Activated CD4-positive, alpha-beta T cell treated with anti-CD3 and anti-CD28 coated beads, Interleukin-2, Interleukin-4, amounts not matched to agents 100 ng/mL and 50 ng/mL, durations not matched to agents 16 hours and 8 hours (primary cell): ENCODE results near the gene QPCTL.
"Not testable (repeated sequence)": the region's sequence is repeated elsewhere in the genome, so short reads cannot be mapped to it uniquely, and the experiment has no call there.

ENCODE experiments used
- DNase-seq: peaks from one replicate; pipeline ENCODE4 v3.0.0-alpha.2; 2020; ENCODE audit warnings: low spot score

QPCTL gene

DNA sequence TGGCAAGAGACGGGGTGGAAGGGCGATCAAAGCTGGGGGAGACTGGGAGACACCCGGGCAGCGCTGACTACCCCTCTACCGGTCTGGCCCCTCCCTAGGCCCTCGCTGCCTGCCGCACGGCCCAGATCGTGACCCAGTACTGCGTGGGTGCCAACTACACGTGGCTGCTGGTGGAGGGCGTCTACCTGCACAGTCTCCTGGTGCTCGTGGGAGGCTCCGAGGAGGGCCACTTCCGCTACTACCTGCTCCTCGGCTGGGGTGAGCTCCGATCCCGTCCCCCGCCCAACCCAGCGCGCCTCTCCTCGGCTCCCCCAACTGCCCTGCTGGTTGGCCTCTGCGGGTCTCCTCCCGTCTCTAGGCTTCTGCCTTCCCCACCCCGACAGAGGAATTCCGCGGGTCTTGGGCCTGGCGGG is 15.6 kb upstream of the QPCTL start:
- no peak for DNase-seq

DNA sequence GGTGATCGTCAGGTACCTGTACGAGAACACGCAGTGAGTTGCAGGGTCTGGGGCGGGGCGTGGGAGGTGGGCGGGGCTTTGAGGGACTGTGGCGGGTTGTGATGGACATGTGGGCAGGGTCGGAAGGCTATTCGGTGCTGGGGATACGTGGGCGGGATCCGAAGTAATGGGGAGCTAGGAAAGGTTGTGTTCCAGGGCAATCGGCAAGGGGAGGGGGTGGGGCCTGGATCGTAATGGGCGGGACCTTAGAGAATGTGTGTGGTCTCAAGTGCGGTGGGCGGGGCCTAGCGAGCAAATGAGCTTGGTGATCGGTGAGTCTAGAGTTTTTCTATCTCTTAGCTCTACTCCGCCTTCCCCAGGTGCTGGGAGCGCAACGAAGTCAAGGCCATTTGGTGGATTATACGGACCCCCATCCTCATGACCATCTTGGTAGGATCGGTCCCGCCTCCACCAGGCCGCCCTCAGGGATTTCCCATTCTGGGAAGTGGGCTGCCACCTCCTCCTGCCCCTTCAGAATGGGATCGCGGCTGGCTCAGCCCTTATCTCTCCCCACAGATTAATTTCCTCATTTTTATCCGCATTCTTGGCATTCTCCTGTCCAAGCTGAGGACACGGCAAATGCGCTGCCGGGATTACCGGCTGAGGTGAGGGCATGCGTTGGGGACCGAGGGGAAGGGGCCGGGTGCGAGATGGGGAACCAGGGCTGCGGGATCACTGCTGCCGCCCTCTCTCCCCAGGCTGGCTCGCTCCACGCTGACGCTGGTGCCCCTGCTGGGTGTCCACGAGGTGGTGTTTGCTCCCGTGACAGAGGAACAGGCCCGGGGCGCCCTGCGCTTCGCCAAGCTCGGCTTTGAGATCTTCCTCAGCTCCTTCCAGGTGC is 14.9 kb upstream of the QPCTL start:
- peak; percentile 76 for DNase-seq

DNA sequence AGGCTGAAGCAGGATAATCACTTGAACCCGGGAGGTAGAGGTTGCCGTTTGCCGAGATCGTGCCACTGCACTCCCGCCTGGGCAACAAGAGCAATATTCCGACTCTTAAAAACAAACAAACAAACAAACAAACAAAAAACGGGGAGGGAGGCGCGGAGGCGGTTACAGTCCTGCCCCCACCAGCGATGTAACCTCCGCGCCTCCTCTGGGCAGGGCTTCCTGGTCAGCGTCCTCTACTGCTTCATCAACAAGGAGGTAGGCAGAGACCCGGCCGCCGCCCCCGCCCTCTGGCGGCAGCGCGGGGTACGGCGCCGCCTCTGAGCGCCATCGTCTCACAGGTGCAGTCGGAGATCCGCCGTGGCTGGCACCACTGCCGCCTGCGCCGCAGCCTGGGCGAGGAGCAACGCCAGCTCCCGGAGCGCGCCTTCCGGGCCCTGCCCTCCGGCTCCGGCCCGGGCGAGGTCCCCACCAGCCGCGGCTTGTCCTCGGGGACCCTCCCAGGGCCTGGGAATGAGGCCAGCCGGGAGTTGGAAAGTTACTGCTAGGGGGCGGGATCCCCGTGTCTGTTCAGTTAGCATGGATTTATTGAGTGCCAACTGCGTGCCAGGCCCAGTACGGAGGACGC is 11.0 kb upstream of the QPCTL start:
- DNase-seq, result peak; percentile 90

DNA sequence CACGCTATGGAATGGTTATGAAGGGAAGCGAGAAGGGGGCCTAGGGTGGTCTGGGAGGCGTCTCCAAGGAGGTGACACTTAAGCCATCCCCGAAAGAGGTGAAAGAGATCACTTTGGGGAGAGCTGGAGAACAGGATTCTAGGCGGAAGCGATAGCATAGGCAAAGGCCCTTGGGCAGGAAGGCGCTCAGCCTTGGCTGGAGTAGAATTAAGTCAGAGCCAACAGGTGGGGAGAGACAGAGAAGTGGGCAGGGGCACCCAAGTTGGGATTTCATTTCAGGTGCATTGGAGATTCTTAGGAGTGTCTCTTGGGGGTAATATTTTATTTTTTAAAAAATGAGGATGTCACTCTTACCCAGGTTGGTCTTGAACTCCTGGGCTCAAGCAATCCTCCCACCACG is 10.3 kb upstream of the QPCTL start:
- no peak for DNase-seq

DNA sequence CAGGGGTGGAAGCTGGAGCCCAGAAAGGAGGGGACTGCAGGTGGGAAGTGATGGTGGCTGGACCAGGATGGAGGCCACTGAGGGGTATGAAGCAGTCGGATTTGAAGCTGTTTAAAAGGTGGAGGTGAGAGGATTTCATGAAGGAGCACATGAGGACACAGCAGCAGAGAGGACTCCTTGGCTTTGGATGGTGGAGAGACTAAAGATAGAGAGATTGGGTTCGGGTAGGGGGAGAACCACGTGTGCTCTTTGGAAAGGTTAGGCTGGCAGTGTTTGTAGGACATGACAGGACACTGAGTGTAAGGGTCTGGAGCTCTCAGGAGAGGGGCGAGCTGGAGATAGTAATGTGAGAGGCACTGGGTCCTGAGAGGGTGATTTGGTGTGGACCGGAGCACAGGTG is 9.6 kb upstream of the QPCTL start:
- DNase-seq, result no peak

DNA sequence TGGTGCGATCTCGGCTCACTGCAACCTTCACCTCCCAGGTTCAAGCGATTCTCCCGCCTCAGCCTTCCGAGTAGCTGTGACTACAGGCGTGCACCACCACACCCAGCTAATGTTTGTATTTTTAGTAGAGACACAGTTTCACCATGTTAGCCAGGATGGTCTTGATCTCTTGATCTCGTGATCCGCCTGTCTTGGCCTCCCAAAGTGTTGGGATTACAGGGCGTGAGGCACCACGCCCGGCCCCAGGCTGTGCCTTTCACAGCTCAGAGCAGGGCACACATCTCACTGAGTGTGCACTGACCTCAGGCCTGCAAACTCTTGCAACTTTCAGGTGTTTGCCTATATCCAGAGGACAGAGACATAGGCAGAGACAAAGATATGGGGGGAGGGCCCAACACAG is 7.4 kb upstream of the QPCTL start:
- DNase-seq, result not testable (repeated sequence)

DNA sequence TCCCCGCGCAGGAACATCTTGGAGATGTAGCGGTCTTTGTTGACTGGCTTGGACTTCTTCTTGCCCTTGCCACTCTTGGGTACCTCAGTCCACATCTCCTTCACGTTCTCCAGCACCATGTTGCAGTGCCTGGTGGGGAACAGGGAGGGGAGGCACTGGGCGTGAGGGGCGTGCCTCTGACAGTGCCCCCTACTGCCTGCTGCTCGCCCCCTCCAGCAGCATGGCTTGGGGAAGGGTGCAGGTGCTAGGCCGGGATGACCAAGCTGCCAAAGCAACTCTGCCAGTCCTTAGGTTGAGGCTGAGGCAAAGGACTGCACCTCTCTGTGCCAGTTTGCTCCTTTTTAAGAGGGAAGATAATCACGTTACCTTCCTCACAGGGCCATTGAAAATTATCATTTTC is 4.9 kb upstream of the QPCTL start:
- no peak for DNase-seq

DNA sequence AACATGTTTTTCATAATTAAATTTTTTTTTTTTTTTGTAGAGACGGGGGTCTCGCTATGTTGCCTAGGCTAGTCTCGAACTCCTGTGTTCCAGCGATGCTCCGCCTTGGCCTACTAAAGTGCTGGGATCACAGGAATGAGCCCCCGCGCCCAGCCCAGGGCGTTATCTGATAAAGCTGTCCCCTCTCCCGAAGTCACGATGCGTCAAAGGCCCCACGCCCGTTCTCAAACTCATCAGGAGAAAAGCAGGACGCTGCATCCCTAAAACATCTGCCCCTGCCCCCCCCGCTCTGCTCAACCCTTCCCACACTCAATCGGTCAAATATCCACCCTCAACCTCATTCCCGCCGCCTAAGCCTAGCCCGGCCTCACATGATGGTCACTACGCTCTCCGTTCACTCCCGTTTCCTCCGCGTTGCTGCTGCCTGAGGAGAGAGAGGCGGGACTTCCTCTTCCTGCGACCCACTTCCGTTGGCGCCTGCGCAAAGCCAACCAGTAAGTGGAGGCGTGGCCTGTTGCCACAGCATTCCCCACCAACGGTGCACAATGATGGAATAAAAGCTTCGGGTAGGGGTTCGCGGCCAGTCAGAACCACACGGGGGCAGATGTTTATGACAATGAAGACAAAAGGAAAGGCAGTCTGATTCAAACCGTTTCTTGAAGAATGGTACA is 815 bp upstream of the QPCTL start, which contains the start of gene SNRPD2:
TSS of gene SNRPD2 (minus strand) at position 438 of the 671 bp plus-strand sequence. CDS start at position 373, 65 bp downstream.
- DNase-seq, result peak; percentile 95

DNA sequence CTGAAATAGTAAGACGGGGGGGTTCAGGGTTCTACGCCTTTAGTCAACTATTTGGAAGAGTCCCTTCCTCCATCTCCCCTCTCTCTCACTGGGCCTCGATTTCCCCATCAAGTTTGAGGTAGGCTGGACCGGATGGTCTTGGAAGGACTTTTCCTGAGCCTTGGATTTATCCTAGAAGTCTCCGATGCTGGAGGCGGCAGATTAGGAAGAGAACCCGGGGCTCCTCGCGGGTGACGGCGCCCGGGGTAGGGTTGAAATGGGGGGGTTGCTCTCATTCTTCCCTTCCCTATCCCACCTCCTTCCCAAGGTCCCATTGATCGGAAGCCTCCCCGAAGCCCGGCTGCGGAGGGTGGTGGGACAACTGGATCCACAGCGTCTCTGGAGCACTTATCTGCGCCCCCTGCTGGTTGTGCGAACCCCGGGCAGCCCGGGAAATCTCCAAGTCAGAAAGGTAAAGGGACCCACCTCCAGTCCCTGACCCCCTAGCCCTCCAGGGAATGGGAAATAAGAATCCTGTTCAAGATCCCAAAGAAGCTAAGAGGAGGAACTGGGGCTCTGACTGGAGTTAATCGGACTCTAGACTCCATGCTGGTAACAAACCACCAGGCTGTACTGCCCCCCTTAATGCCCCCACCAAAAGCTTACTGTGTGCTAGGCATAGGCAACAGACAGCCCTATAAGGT is 781 bp downstream of the QPCTL start:
- peak; percentile 77 for DNase-seq

DNA sequence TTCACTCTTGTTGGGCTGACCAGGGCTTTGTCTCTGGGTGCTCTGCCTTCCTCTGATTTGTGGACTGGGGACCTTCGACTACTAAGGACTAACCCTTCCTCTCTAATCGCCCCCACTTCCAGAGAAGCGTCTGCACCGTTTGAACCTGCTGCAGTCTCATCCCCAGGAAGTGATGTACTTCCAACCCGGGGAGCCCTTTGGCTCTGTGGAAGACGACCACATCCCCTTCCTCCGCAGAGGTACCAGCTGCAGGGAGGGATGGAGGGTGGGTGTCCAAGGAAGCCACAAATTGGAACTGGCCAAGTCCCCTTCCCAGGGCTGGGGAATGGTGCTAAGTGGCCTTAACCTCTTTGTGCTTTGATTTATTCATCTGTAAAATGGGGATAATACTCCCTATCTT is 9.2 kb downstream of the QPCTL start:
- no peak for DNase-seq

DNA sequence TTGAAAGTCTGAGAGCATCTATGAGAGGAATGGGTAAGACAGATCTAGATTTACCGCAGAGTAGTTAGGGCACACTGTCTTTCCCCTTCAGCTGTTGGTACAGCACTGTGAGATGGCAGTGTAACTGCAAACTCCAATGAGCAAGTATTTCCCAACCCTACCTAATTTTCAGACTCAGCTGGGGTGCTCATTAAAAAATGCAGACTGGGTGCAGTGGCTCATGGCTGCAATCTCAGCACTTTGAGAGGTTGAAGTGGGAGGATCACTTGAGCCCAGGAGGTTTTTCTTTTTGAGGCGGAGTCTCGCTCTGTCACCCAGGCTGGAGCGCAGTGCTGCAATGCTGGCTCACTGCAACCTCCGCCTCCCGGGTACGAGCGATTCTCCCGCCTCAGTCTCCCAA is 12.6 kb downstream of the QPCTL start:
- DNase-seq, result no peak

DNA sequence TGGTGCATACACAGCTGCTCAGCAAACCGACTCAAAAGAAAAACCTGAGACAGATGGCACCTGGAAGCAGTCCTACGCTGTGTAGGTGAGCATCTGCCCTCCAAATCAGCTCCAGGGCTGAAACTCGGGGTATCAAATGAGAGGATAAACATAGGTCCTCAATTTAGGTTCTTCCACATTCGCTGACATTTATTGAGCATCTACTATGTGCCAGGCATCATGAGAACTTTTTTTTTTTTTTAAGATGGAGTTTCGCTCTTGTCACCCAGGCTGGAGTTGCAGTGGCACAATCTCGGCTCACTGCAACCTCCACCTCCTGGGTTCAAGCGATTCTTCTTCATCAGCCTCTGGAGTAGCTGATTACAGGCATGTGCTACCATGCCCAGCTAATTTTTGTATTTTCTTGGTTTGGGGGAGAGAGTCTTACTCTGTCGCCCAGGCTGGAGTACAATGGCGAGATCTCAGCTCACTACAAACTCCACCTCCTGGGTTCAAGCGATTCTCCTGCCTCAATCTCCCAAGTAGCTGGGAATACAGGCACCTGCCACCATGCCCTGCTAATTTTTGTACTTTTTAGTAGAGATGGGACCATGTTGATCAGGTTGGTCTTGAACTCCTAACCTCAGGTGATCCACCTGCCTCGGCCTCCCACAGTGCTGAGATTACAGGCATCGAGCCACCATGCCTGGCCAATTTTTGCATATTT is 13.4 kb downstream of the QPCTL start:
- DNase-seq, result no peak

DNA sequence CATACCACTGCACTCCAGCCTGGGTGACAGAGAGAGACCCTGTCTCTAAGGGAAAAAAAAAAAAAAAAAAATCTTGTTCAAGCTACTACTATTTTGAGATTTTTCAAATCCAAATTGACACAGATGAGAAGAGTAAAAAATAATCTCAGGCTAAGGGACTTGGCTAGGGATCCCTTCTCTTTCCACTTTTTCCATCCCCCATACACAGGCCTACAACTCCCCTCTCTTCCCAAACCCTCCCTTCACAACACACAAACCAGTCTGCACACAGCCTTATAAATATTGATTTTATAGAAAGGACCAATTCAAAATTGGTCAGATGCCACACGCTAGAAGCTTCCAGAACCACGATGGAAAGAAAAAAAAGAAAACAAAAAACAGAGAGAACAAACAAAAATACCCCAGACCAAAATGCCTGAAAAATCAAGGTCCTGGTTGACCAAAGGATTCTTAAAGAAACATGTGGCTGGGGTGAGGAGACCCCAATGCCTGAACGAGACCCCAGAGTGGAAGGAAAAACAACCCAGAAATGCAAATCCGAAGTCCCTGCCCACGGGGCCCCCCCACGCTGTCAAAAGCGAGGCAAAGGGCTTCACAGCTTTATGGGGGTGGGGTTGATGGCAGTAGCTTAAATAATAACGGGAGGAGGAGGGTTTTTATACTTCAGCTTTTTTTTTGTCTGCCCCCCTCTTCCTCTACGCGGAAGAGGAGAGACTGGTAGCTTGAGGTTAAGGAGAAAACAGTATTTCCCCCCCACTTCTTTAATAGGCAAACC is 18.1 kb downstream of the QPCTL start:
- DNase-seq, result no peak

DNA sequence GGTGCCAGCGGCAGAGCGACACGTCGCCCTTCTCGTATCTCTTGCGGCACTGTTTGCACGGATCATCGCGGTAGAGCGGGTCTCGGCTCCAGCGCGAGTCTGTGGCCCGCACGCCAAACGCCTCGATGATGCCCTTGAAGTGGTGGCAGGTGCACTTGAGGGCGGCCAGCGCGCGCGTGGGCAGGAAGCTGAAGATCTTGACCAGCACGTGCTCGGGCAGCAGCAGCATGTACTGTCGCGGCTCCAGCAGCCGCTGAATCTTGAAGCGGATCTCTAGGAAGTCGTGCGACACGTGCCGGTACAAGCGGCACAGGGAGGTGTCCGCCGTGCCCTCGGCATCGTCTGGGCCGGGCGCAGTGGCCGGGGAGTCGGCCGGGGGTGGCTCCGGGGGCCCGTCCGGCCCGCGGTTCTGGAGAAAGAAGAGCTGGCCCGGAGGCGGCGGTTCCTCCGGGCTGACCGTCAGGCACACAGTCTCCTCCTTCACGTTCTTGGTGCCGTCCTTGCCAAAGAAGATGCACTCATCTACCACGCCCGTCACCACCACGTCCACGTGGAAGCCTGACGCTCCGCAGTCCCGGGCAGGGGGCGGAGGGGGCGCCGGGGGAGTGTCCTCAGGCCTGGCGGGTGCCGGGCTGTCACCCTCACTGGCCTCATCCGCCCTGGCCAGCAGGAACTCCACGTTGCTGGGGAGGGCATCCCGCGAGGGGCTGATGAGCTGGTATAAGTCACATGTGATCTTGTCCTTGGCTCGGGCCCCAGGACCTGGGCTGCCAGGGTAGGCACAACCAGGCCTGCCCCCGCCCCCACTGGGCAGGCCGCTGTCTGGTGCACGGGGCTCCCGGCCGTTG is 19.6 kb downstream of the QPCTL start:
- DNase-seq, result no peak

DNA sequence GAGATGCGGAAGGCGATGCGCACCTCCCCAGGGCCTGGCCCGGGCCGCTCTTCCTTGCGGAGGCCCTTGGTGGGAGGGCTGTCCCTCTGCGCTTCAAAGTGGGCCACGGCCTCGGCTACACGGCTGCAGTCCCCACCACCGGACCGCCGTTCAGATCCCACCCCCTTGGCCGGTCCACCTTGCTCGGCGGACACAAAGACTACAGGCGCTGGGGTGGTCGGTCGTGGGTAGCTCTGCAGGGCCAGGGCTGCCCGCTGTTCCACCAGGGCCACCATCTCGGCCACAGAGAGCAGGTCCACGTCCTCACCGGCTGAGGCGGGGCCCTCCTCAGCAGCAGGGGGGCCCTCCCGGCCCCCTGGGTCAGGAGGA is 20.2 kb downstream of the QPCTL start:
- DNase-seq, result no peak

DNA sequence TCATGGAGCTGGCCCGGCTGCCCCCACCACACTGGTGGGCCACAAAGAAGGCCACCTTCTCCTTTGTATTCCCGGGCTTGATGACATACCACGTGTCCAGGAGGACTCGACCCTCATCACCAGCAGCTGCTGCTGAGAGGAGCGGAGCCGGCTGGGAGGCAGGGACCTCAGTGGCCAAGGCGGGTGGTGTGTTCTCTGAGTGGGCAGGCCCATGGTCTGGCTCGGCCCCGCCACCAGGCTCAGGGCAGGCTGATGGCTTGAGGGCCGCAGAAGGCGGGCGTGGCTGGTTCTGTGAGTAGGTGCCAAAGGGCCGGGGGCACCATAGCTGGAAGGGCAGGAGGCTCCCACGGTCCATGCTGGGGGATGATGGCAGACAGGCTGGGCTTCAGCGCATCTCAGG is 20.7 kb downstream of the QPCTL start:
- no peak for DNase-seq

DNA sequence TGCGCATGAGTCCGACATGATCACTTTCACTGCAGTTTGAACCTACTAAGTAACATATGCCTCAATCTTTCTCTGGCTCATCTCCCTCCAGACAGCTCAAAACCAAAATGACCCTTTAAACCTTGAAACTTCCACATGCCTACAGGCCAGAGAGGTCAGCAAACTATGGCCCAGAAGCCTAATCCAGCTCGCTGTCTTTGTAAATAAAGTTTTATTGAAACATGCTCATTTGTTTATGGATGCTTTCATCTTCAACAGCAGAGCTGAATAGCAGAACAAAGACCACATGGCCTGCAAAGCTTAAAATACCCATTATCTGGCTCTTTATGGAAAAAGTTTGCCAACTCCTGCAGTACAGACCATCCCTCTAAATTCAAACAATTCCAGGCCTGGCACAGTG is 22.7 kb downstream of the QPCTL start:
- no peak for DNase-seq

DNA sequence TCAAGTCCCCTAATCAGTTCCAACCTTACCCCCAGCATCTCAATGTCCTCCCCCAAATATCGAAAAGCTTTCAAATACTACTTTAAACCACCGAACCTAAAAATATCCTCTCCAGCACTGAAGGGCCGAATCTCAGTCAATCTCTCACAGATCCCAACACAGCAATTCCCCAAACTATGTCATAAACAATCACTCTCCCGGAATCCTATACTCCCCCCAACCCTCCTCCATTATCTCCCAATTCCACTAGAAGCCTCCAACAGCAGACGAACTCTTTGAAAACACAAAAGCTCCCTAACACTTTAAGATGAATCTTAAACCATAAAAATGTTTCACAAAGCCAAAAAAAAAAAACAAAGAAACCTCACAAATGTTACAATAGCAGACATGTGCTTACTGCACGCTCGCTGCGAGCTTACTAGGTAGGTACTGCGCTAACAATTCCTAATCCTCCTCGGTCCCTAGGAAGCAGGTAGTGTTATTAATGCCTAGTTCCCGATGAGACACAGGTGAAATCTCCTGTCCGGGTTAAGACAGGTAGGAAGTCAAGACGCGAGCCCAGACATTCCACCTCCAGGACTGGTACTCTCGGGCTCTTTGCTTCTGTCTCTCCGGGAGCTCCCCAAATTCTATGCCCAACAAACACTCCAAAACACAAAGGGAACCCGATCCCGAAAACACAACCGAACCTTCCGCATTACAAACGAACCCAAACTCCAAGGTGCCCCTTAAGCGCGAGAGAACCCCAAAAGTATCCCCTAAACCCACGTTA is 24.1 kb downstream of the QPCTL start:
- peak; percentile 15 for DNase-seq
